ENCODE data around the gene KLF9.

The KLF9 gene

GRCh38 chr9:70421272-70422180 is 7.1 kb upstream of the KLF9 start:
- DNase-seq = peak; percentile 9 to 90 (median 80)

GRCh38 chr9:70420441-70421271 is 6.2 kb upstream of the KLF9 start:
- DNase-seq = peak; percentile 72 to 98 (median 97)

- DNase-seq = peak; percentile 81 to 99 (median 98)
Measured at GRCh38 chr9:70419556-70420440, 5.3 kb upstream of the KLF9 start.

GRCh38 chr9:70418822-70419555 is 4.5 kb upstream of the KLF9 start:
- DNase-seq = peak; percentile 79 to 98 (median 97)

- no peak for DNase-seq
Measured at GRCh38 chr9:70415476-70415875, 1.0 kb upstream of the KLF9 start.

GRCh38 chr9:70415041-70415440 is 584 bp upstream of the KLF9 start:
- DNase-seq = no peak

GRCh38 chr9:70413464-70413798 is 1.0 kb downstream of the KLF9 start:
- peak in 1 of 3 experiments; percentile 82 for DNase-seq

GRCh38 chr9:70412832-70413463 is 1.5 kb downstream of the KLF9 start:
- DNase-seq = peak; percentile 72 to 81 (median 81)

- DNase-seq = peak; percentile 10 to 76 (median 61)
Measured at GRCh38 chr9:70411930-70412831, 2.3 kb downstream of the KLF9 start.

GRCh38 chr9:70411121-70411929 is 3.1 kb downstream of the KLF9 start:
- DNase-seq = peak in 1 of 3 experiments; percentile 21

- DNase-seq = no peak
Measured at GRCh38 chr9:70410368-70410767, 4.1 kb downstream of the KLF9 start.

GRCh38 chr9:70409800-70410199 is 4.7 kb downstream of the KLF9 start:
- DNase-seq = no peak

GRCh38 chr9:70409280-70409679 is 5.2 kb downstream of the KLF9 start:
- no peak for DNase-seq

- no peak for DNase-seq
Measured at GRCh38 chr9:70408393-70409040, 5.9 kb downstream of the KLF9 start.

GRCh38 chr9:70407081-70407503 is 7.4 kb downstream of the KLF9 start:
- peak; percentile 15 to 61 (median 25) for DNase-seq

GRCh38 chr9:70406434-70406862 is 8.0 kb downstream of the KLF9 start:
- peak in 2 of 3 experiments; percentile 36 to 77 for DNase-seq

- DNase-seq = no peak
Measured at GRCh38 chr9:70405808-70406433, 8.5 kb downstream of the KLF9 start.

- DNase-seq = no peak
Measured at GRCh38 chr9:70404261-70404660, 10.2 kb downstream of the KLF9 start.
